GM18951 (cell line): ENCODE data around the gene DHX57.
A peak's percentile ranks its signal among the peaks of the same experiment; 100 is the strongest.

Source experiments
- POLR2A ChIP-seq: IDR thresholded peaks from 4 replicates; pipeline ENCODE4 v1.6.1; 2011; ENCODE audit warnings: mild to moderate bottlenecking; ENCODE audit not compliant: insufficient read length, insufficient read depth; ENCODE audit errors: extremely low read depth
- in situ Hi-C: fragments of 300-500 bp; cut with MboI; formaldehyde crosslinking; loops from one replicate; pipeline ENCODE4 v1.12.0; 2022; ENCODE audit warnings: low sequenced_read_pairs, mixed read lengths, inconsistent platforms; ENCODE audit not compliant: unreplicated experiment

The DHX57 gene, protein sequence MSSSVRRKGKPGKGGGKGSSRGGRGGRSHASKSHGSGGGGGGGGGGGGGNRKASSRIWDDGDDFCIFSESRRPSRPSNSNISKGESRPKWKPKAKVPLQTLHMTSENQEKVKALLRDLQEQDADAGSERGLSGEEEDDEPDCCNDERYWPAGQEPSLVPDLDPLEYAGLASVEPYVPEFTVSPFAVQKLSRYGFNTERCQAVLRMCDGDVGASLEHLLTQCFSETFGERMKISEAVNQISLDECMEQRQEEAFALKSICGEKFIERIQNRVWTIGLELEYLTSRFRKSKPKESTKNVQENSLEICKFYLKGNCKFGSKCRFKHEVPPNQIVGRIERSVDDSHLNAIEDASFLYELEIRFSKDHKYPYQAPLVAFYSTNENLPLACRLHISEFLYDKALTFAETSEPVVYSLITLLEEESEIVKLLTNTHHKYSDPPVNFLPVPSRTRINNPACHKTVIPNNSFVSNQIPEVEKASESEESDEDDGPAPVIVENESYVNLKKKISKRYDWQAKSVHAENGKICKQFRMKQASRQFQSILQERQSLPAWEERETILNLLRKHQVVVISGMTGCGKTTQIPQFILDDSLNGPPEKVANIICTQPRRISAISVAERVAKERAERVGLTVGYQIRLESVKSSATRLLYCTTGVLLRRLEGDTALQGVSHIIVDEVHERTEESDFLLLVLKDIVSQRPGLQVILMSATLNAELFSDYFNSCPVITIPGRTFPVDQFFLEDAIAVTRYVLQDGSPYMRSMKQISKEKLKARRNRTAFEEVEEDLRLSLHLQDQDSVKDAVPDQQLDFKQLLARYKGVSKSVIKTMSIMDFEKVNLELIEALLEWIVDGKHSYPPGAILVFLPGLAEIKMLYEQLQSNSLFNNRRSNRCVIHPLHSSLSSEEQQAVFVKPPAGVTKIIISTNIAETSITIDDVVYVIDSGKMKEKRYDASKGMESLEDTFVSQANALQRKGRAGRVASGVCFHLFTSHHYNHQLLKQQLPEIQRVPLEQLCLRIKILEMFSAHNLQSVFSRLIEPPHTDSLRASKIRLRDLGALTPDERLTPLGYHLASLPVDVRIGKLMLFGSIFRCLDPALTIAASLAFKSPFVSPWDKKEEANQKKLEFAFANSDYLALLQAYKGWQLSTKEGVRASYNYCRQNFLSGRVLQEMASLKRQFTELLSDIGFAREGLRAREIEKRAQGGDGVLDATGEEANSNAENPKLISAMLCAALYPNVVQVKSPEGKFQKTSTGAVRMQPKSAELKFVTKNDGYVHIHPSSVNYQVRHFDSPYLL (N-terminal part only)

DNA sequence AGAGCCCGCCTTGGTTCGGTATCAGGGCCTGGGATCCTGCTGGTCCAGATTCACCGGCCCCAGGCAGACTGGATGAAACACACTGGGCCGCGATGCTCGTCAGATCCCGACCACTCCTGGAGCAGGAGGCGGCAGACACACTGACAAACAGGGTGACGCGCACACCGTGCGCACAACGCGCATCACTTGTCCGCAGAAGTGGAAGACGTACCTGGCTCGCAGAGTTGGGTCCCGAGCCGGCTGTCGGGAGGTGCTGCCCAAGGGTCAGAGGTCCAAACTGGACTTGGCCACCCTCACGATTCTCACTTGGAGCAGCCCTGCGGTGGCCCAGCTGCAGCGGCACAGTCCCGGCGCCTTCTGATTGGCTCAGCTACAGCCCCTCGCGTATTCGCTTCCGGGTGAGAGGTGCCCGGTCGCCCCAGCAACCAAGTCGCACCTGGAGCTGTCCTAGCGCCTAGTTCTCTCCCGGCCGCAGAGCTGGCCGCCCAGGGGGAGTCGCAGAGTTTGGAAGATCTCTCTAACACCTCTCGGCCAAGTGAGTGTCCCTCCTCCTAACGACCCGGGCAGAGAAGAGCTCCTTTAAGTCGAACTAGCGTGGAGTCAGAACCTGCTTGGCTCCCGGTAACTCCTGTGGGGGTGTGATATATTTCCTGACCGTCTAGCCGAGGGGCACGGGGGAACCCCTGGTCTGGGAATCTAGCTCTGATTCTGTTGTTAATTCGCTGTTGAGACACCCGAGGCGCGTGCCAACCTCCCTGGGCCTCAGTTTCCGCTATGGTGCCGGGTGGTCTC, at the start of gene DHX57, which contains the start of gene MORN2:
DHX57 (minus strand) TSS at position 359 of the 792 bp plus-strand sequence. CDS start 7,529 bp downstream, outside the sequence.
MORN2 (plus strand) TSS at position 401 of the 792 bp plus-strand sequence.
- in situ Hi-C loops = no loop called here
- TF ChIP-seq POLR2A = peak; percentile 69

DNA sequence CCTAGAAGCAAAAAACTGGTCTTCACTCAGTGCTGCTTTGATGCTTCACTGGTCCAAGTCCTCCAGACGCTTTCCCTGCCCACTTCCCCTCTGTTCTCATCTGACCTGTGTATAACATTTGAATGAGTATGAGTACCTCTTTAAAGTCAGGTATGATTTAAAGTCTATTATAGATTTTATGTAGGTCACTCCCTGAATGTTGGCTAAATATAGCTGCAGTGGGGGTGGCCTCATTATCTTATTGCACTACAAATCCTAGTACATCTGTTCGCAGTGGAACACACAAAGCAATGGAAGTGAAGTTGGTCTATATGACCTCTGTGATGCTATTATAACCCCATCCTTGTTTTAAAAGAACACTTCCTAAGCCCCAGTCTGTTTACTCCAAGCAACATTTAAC, 47.2 kb upstream of the DHX57 start:
- in situ Hi-C loops = no loop called here

DNA sequence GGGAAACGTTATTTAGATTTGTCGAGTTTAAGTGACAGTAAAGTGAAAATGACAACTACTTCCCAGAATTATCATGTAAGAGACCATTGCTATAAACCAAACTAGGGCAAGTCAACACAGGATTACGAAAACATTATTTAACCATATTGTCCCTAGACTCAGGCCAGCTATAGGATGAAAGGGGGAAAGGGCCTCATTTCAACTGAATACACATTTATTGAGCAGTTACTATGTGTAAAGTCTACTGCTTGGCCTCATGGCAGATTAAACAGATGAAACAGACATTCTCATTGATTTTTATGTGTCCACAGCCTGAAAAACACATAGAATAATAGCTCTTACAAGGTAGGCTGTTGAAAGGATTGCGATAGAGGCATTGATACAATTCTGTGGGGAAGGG, 46.7 kb upstream of the DHX57 start:
- TF ChIP-seq POLR2A = no peak
- in situ Hi-C loops = no loop called here

More for the DNA sequence above, 47.2 kb upstream of the DHX57 start:
- TF ChIP-seq POLR2A = no peak

DNA sequence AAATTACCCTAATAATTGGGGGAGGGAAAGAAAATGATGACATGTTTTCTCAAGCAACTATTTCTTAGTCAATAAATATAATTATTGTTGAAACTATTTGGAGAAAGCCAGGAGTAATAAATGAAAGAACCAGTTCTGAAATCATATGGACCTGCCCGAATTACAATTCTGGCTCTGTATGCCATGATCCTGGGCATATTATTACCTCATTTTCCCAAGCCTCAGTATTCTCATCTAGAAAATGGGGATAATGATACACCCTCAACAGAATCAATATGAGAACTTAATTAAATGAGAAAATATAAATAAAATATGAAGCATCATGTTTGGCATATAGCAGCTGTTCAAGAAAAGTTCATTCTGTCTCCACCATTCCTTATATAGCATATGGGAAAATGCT, 36.9 kb upstream of the DHX57 start:
- in situ Hi-C loops = no loop called here
- no peak for TF ChIP-seq POLR2A

DNA sequence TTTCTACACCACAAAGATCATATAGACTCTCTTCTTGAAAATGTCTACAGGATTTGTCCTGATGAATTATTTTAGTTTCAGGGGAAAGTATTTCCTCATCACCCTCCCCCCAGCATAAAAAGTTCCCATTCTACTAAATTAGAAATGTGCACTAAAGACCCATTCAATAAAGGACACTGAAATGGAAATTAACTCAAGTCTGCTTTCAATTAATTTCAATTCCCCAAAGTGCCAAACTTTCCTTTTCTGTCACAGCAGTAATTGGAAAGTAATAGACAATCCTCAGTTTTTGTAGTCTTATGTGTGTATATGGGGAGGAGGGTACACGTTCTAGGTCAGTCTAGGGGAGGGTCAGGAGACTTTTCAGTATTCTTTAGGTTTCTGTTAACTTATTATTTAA, 35.5 kb upstream of the DHX57 start:
- in situ Hi-C loops = no loop called here
- TF ChIP-seq POLR2A = no peak

DNA sequence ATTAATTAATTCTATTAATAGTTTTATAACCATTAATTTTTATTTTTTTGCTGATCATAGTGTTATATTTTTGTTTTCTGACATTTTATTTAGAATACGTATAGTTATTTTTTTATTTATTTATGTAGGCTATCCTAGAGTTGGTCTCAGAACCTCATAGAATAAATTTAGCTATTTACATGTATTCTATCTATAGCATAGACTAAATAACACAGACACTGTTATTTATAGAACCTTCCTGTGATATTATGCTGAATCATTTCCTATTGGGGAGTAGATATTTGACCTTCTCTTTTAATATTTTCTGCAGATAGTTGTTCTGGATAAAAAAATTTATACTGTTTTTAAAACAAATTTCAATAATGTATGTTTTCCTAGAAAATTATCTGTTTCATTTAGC, 34.1 kb upstream of the DHX57 start:
- in situ Hi-C loops = no loop called here

DNA sequence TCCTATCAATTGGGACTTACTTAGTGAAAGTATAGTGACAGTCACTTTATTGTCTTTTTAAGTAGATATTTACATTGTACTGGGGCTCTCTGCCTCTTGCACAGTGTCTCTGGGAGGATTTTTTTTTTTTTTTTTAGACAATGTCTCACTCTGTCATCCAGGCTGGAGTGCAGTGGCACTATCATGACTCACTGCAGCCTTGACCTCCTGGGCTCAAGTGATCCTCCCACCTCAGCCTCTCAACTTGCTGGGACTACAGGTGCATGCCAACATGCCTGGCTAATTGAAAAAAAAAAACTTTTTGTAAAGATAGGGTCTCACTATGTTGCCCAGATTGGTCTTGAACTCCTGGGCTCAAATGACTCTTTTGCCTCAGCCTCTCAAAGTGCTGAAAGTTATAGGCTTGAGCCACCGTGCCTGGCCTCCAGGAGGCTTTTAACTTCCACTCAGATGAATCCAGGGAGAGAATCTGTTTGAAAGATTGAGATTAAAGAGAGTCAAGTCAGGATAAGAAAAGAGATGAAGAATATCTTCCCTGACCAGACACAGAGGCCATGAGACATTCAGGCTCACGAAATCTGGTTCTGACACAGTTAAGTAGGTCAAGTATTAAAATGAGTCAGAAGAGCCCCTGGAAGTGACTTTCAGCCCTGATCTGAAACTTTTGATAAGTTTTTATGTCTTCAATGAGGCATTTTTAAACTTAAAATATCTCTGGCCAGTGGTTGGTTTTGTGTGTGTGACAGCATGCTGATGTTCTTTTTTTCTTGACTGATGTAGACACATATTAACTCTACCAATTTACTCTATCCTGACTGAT, 32.2 kb upstream of the DHX57 start:
- in situ Hi-C loops = no loop called here
- no peak for TF ChIP-seq POLR2A

More for the DNA sequence above, 34.1 kb upstream of the DHX57 start:
- no peak for TF ChIP-seq POLR2A

DNA sequence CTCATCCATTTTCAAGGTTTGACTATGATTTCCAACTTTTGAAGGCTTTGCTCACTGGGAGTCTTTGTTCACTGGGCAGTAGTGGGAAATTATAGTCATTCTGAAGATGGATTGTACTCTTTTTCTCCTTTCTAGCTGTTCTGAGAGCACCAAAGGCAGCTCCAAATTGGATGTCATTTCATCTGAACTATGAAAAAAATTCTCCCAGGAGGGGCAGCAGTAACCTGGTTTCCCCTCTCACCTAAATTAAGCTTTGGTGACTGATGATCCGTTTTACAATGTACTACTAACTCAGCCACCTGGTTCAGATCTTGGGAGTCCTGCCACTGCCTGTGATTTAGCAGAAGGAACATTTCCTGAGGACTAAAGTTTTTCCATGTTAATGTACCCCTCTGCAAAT, 31.5 kb upstream of the DHX57 start:
- in situ Hi-C loops = no loop called here
- no peak for TF ChIP-seq POLR2A

DNA sequence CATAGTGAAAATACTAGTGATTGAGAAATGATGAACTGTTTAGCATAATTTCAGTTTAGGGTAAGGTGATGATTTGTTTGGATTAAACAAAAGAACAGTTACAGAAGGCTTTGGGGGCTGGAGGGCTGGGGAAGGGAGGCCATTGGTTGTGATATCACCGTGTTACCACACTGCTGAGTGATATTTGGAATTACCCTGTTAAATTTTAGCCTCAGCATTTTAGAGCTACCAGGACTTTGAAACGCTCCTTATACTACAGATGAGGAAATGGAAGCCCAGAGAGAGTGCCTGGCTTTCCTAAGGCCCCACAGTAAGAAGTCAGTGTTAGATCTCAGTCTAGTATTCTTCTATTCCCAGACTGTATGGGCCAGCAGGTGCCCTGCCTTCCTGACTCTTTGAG, 29.5 kb upstream of the DHX57 start:
- TF ChIP-seq POLR2A = no peak

DNA sequence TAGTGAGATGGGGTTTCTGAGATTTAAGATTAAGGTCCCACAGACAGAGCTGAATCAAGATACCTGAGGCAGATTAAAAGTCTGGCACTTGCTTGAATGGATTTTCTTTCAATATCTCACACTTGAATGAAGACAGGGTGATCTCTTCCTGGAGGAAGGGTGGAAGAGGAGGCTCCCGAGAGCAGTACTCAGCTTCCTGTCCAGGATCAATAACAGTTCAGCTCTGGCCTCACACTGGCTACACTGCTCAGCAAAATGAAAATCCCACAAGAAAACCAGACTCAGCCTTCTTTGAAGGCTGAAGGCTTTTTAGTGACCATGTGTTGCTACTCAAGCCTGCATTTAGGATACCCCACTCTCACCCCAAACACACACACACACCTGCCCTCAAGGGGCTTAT, 25.0 kb upstream of the DHX57 start:
- in situ Hi-C loops = no loop called here
- TF ChIP-seq POLR2A = no peak

More for the DNA sequence above, 29.5 kb upstream of the DHX57 start:
- in situ Hi-C loops = no loop called here

DNA sequence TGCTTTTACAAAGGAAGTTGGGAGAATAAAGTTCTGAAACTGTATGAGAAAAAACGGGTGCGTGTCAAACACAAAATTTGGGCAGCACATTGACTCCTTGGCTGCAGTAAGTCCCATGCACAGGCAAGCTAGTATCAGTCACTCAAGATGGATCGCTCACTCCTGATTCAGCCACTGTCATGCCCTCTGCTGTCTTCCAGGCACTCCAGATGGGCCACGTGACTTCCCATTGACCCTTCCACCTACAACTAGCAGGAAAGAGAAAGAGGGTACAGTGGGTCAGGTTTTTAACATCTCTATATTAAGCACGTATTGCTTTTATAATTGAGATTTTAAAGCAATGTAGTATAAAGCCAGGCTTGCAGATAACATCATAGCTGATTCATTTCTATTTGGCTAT, 22.5 kb upstream of the DHX57 start:
- no peak for TF ChIP-seq POLR2A
- in situ Hi-C loops = no loop called here
